ENCODE measurements around the gene BHLHE41.

GRCh38 chr12:26109343-26109881 is 15.4 kb downstream of the BHLHE41 start:
- no peak for TF ChIP-seq POLR2A (IDR thresholded peaks at IDR 0.05)
- TF ChIP-seq, protein P1, sequence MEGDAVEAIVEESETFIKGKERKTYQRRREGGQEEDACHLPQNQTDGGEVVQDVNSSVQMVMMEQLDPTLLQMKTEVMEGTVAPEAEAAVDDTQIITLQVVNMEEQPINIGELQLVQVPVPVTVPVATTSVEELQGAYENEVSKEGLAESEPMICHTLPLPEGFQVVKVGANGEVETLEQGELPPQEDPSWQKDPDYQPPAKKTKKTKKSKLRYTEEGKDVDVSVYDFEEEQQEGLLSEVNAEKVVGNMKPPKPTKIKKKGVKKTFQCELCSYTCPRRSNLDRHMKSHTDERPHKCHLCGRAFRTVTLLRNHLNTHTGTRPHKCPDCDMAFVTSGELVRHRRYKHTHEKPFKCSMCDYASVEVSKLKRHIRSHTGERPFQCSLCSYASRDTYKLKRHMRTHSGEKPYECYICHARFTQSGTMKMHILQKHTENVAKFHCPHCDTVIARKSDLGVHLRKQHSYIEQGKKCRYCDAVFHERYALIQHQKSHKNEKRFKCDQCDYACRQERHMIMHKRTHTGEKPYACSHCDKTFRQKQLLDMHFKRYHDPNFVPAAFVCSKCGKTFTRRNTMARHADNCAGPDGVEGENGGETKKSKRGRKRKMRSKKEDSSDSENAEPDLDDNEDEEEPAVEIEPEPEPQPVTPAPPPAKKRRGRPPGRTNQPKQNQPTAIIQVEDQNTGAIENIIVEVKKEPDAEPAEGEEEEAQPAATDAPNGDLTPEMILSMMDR (IDR thresholded peaks at IDR 0.05), result no peak

Measured in adrenal gland (tissue), 5 donors.